Medulla oblongata (tissue), 1 donor: ENCODE data around the gene FTO.
A peak's percentile ranks its signal among the peaks of the same experiment; 100 is the strongest.
"Not testable (repeated sequence)": the region's sequence is repeated elsewhere in the genome, so short reads cannot be mapped to it uniquely, and the experiment has no call there.

Source experiments
- DNase-seq: peaks from one replicate; pipeline ENCODE4 v3.0.0-alpha.2; 2015; ENCODE audit errors: extremely low spot score

FTO gene

DNA sequence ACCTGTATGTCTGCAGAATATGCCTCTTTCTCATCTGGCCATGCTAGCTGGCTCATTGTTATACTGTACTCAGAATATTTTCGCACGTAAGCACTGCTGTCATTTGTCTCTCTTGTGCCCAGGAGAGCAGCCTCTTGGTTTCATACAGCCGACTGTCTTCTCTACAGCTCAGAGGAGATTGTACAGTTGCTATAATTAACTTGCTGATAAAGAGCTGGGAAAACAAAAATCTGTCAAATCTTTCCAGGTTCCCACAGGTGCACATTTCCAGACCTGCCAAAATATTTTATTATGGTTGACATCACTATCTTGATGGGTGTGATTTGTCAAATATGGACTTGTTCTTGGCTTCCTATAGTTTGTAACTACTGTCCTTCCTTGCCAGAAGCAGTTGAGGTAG is 122.7 kb downstream of the FTO start:
- no peak for DNase-seq

DNA sequence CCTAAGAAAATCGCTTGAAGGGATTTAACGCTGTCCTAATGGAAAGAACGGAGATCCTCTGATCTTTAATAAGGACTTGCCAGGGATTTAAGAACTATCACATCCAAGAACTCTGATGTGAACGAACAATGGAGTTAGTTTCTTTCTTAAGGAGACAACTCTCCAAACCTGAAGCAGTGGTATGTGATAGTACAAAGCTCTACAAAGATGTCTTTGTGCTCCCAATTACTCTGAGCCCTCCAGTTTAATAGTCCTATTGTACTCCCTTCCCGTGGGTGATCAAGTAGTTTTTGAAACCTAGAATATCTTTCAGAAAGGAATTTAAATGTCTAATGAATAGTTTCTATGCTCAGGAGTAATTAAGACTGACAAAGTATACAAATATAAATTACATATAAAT is 123.8 kb downstream of the FTO start:
- peak; percentile 64 for DNase-seq

DNA sequence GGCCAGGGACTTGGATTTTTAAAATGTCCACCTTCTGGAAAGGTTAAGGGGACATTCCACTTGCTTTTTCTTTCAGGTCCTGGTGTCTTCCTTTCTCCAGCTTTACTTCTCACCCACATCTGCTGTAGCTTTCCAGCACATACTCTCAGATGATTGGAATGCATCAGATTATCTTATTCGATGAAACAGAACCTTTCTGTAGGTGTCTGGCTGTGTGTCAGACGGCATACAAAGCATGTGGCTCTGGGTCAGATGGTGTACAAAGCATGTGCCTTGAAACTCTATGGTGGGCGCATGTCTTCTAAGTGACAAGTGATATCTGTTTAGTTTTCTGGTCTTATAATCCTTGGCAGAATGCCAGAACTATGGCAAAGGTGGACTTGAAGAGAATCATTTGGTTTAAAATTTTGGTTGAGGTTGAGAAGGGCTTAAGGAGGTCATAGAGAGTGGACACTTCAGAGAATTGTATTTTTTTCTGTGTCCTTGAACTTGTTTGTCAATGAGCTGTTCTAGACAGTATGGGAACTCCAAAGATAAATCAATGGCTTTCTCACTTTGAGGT is 125.3 kb downstream of the FTO start:
- no peak for DNase-seq

DNA sequence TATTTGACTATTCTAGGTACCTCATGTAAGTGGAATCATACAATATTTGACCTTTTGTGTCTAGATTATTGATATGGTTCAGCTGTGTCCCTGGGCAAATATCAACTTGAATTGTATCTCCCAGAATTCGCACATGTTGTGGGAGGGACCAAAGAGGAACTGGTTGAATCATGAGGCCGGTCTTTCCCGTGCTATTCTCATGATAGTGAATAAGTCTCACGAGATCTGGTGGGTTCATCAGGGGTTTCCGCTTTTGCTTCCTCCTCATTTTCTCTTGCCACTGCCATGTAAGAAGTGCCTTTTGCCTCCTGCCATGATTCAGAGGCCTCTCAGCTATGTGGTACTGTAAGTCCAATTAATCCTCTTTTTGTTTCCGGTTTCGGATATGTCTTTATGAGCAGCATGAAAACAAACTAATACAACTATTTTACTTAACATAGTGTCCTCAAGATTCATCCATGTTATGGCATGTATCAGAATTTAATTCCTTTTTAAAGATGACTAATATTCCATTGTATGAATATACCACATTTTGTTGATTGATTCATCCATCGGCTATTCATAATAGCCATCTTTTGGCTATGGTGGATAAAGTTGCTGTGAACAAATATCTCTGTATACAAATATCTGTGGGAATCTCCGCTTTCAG is 129.1 kb downstream of the FTO start:
- DNase-seq = no peak

DNA sequence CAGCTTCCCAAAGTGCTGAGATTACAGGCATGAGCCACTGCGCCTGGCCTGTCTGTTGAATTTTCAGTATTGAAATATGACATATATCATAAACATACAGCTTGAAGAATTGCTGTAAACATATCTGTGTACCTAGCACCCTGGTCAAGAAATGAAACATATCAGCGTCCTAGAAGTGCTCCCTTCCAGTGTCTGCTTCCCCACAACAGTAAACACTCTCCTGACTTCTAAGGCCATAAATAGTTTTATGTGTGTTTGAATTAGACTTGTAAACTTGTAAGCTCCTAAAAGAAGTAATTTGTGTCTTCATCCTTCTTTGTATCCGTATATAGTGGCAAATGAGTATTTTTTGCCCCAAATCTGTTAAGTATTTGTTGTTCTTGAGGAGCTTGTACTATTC is 132.2 kb downstream of the FTO start:
- no peak for DNase-seq

DNA sequence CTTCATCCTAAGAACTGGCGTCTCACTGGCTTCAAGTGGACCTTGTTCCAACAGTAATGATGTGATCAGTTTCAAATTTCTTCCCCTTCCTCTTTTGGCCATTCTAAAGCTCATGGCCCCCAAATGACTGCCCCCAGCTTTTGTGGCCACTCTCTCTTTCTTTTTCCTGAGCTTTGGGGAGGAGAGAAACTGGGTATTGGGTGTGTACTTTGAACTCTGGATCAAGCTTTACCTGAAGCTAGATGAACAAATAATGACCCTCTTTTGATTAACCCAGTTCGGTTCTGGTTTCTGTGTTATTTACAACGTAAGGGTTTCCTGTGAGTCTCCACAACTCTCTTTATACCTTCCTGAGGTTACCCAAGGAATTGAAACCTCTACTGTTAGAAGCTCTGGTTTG is 132.7 kb downstream of the FTO start:
- DNase-seq = no peak

DNA sequence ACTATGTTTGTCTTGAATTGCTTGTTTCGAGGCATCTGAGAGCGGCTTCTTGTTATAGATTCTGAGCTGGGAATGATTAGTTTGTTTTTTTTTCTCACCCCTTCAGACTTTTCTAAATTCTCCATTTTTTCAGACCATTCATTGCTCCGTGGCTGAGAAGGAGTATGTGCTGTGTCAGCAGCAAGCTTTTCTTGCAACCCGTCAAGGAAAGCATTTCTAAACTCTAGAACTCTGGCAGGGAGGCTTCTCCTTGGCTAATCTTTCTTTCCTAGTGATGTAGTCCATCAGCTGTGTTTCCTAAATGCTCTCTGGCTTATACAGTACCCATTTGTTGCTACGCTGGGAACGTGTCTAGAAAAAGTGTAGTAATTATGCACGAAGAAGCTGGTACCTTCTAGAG is 133.5 kb downstream of the FTO start:
- peak; percentile 29 for DNase-seq

DNA sequence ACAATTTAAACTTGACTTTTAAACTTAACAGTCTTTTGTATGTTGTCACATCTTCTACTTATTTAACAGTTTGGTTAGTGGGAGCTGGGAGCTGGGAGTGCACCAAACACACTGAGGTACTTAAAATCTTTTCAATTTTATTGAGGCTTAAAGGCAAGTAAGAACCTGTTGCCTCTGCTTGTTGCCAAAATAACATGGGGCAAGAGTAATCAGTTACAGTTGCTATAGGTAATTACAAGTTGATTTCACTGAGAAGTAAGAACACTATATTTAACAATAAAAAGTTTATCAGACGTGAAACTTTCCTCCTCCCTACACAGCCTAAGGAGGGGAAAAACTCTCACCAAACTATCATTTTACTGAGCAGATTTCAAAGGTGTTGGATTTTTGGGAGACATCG is 135.2 kb downstream of the FTO start:
- DNase-seq = no peak

DNA sequence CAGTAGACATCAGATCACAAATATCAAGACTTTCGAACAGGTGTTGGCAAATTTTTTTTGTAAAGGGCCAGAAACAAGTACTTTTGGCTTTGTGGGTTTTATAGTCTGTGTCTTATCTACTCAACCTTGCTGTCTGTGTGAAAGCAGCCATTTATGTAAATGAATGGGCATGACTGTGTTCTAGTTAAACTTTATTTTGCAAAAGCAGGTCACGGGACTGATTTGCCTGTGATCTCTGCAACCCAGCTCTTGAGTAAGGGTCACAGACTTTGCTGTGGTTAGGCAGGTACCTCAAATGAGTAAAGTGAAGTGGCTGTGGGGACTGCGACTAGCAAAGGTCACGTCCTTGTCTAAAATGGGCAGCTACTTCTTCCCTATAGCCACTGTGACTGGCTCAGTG is 136.5 kb downstream of the FTO start:
- no peak for DNase-seq

DNA sequence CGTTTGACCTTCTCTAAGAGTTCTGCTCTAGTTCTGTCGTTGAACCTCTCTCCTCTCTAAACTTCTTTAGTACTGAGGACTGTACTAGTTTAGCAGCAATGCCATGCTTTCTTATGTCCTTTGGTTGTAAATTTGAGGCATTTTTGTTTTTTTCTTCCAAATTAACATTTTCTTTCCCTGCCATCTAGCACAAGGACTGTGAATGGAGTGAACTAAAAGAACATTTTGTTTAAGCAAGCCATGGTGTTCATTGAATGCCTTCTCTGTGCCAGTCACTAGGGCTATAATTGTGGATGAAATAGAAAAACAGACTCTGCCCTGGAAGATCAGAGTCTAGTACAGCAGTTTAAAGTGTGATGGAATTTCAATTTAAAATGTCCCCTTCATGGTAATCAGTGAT is 137.9 kb downstream of the FTO start:
- peak; percentile 65 for DNase-seq

DNA sequence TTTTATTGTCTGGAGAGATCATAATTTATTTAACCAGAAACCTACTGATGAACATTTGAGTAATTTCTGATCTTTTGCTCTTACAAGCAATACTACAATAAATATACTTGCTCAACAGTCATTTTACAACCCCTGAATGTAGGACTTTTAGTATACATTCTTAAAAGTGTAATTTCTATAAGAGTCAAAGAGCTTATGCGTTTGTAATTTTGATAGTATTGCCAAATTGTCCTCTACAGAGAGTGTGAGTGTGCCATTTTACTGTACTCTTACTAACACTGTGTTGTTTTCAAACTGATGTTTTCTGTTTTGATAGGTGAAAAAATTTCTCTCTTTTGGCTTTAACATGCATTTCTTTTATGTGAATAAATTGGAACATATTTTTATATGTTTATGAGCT is 139.1 kb downstream of the FTO start:
- DNase-seq = no peak

DNA sequence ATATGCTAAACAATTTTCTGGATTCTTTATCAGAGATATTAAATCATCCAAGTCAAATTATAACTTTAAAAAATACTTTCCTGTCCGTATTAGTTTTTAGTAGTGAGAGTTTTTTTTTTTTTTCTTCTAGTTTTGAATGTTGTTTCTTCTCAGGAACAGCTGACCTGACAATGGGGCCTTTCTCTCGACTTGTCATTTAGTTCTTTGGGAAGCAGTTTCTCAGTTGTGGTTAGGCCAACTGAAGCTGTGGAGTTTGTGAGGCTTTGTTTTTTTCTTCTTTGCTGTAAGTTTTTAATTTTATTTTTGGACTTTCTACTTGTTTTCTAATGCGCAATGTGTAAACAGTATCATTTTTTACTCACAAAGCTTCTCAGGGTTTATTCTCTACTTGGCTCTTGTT is 140.8 kb downstream of the FTO start:
- DNase-seq = peak; percentile 84

DNA sequence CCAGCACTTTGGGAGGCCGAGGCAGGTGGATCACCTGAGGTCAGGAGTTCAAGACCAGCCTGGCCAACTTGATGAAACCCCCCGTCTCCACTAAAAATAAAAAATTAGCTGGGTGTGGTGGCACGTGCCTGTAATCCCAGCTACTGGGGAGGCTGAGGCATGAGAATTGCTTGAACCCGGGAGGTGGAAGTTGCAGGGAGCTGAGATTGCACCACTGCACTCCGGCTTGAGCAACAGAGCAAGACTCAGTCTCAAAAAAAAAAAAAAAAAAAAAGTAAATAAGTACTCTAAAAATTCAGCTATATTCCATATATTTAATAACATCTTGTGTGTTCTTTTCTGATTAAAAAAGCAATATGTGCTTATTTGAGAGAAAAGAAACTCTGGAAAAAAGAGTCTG is 142.6 kb downstream of the FTO start:
- DNase-seq = not testable (repeated sequence)

DNA sequence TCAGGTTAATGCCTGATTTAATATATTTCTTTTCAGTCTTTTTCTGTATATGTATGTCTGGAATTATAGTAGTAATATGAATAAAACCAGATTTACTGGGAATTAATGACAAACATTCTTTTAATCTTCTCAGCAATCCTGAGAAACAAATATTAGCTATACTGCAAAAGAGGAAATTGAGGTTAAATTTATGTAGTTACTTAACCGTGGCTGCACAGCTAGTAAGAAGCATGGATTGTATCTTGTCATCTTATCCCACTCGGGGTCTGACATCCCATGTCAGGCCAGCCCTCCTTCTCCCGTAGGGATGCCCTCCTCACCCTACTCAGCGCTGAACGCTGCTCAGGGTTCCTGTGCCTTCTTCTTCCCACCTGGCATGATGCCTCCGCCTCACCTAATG is 143.0 kb downstream of the FTO start:
- DNase-seq = no peak

DNA sequence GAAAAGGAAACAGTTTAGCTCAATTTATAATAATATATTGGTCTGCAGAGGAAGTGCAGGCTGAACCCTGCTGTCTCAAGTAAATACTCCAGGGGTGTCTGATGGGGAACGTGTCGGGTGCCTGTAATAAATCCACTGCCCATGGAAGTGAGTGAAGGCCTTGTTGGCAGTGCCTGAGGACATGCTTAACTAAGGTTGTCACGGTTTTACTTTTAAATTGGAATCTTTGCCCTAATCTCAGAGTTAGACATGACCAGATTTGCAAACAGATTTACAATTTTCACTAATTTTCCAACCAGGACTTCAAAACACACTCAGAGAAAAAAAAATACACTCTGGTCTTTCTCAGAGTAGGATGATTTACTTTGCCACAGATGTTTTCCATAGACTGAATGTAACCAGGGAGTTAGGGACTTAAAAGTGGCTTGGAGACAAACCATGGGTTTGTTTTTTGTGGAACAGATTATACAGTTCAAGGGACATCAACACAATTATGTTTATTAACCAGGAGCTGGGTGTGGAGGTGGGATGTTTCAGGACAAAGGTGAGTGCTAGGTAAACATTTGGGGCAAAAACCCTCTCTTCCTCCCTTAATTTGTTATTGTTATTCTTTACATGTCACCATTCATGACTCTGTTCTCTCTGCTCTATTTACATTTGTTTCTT is 144.5 kb downstream of the FTO start:
- DNase-seq = no peak

DNA sequence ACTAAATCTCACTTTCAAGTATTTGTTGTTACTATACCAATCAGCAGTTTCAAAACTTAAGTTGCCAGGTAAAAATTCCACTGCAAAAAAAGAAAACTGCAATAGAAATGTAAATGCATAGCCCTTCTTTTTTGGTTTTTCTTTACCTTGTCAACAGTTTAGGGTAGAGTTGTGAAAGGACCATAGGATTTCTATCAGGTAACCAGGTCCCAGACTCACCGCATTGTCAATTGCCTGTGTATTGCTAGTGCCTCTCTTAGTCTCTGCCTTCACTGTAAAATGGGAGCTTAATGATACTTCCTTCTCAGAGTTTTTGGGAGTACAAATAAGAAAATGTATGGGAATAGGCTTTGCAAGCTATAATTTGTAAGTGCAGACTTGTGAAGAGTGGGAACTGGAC is 145.0 kb downstream of the FTO start:
- no peak for DNase-seq

DNA sequence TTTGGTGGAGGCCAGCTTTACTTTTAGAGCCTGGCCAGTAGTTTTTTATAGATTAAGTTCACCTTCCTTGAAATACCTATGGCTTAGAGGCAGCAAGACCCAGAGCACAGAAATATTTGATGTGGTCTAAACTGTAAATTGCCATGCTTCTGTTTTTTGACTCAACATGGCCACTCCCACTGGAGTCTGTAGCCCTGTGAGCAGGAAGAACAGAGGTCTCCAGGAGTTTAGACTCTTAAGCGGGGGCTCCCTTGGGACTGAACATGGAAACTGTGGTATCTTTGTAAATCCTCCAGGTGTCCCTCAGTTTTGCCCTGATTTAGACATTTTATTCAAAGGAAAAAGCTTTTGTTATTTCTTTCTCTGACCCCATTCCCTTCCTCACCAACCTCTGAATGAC is 145.6 kb downstream of the FTO start:
- no peak for DNase-seq

DNA sequence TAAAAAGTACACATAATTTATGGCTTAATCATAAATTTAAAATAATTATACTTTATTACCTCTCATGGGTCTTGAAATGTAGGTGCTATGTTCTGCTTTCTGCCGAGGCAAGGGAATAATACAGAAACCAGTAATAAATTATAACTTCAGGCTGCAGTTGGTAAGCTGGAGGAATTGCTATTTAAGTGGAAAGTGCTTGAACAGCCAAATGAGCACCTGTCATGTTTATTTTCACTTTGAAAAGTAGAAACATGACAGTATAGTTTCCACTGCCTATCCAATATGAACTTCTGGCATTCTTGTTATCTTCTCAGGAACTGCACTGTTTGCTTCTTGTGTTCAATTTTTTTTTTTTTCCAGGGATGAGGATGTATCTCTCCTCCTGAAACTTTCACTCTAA is 146.0 kb downstream of the FTO start:
- no peak for DNase-seq

DNA sequence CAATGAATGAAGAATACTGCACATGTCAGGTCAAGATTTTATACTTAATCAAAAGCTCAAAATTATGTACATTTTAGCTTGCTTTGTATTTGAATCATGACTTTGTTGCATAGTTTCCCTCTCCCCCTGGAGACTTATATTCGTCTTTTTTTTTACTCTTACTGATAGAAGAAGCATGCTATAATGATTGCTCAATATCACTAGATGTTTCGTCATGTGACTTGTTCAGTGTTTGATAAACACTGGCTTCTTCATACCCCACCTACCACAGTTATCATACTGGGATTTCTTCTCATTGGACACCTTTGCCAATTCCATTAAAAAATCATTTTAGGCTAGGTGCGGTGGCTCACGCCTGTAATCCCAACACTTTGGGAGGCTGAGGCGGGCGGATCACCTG is 148.7 kb downstream of the FTO start:
- no peak for DNase-seq

DNA sequence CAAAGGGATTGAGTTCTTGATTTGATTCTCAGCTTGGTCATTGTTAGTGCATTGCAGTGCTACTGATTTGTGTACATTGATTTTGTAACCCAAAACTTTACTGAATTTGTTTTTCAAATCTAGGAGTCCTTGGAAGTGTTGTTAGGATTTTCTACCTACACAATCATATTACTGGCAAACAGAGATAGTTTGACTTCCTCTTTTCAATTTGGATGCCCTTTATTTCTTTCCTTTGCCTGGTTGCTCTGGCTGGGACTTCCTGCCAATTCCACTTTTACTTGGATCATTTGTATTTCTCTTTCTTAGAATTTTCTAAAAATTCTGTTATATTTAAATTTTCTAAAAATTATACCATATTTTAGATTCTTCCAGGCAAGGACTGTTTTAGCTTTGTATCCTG is 151.1 kb downstream of the FTO start:
- DNase-seq = no peak

DNA sequence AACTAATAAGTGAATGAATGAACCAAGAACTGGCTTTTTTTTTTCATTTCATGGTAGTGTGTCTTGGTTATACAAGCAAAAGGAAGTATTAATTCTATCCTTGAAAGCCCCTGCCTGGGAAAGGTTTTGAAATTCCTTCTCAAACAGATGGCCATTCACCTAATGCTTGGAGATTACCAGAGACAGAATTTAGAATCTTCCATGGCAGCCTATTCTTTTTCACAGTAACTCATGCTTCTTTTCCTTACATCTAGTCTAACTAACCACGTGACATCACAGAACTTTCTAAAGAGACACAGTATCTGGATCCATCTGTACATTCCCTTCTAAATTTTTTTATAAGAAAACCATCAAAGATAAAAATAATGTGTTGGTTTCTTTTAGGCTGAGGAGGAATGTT is 151.6 kb downstream of the FTO start:
- DNase-seq = no peak

DNA sequence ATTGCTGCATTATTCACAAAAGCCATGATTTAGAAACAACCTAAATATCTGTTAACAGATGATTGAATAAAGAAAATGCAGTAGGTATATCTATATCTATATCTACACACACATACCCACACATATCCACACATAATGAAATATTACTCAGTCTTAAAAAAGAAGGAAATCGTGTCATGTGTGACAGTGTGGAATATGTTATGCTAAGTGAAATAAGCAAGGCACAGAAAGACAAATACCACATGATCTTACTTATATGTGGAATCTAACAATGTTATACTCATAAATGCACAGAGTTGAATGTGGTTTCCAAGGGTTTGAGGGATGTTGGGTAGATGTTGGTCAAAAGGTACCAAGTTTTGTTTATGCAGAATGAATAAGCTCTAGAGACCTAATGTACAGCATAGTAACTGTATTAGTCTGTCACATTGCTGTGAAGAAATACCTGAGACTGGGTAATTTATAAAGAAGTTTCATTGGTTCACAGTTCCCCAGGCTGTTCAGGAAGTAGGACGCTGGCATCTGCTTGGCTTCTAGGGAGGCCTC is 156.1 kb downstream of the FTO start:
- no peak for DNase-seq

DNA sequence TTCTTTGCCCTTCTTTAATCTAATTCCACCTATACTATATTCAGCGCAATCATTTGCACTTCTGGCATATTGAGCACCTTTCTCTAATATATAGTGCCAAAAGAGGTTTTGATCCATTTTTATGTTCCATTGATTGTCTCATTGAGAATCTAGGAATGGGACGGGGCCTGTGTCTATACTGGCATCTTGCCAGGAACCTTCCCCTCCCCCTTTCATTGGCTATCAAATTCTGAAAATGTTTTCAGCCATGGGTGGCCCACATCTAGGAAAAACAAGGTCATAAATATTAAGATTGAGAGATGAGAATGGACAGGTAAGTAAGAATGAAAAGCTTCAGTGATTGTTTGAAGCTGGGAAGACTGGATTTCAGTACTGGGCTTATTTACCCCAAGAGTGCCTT is 159.9 kb downstream of the FTO start:
- DNase-seq = no peak
